DMS114 treated with DMSO at 0.1 percent for 48 hours (cell line): Measurements from ENCODE around the gene AMDHD1.
"Not testable (repeated sequence)": the region's sequence is repeated elsewhere in the genome, so short reads cannot be mapped to it uniquely, and the experiment has no call there.

Source experiments
- DNase-seq: peaks from one replicate; lab custom pipeline; 2025; ENCODE audit not compliant: unreplicated experiment; lab: John Stamatoyannopoulos, UW

AMDHD1 gene

GRCh38 chr12:95962222-95962621 lies 19.1 kb downstream of the AMDHD1 start:
- no peak for DNase-seq

GRCh38 chr12:95963096-95963495 lies 20.0 kb downstream of the AMDHD1 start:
- DNase-seq = peak; percentile 37

GRCh38 chr12:95966287-95966870 lies 23.2 kb downstream of the AMDHD1 start:
- DNase-seq = no peak

GRCh38 chr12:95967301-95967700 lies 24.2 kb downstream of the AMDHD1 start:
- no peak for DNase-seq

GRCh38 chr12:95969116-95969515 lies 26.0 kb downstream of the AMDHD1 start:
- DNase-seq = not testable (repeated sequence)

- DNase-seq = no peak
Observed at GRCh38 chr12:95970905-95971304, 27.8 kb downstream of the AMDHD1 start.

- no peak for DNase-seq
Observed at GRCh38 chr12:95972832-95973456, 29.8 kb downstream of the AMDHD1 start.

GRCh38 chr12:95974358-95974757 lies 31.2 kb downstream of the AMDHD1 start:
- DNase-seq = no peak

- no peak for DNase-seq
Observed at GRCh38 chr12:95975491-95975890, 32.4 kb downstream of the AMDHD1 start.

- DNase-seq = no peak
Observed at GRCh38 chr12:95976416-95976832, 33.3 kb downstream of the AMDHD1 start.

- DNase-seq = no peak
Observed at GRCh38 chr12:95977764-95978305, 34.7 kb downstream of the AMDHD1 start.

- DNase-seq = no peak
Observed at GRCh38 chr12:95978351-95978750, 35.2 kb downstream of the AMDHD1 start.

- no peak for DNase-seq
Observed at GRCh38 chr12:95978774-95979173, 35.6 kb downstream of the AMDHD1 start.

GRCh38 chr12:95980437-95980836 lies 37.3 kb downstream of the AMDHD1 start:
- no peak for DNase-seq

GRCh38 chr12:95982602-95983001 lies 39.5 kb downstream of the AMDHD1 start:
- no peak for DNase-seq

GRCh38 chr12:95984682-95985081 lies 41.6 kb downstream of the AMDHD1 start:
- DNase-seq = no peak

- no peak for DNase-seq
Observed at GRCh38 chr12:95986635-95987570, 43.8 kb downstream of the AMDHD1 start.

- no peak for DNase-seq
Observed at GRCh38 chr12:95988506-95989275, 45.6 kb downstream of the AMDHD1 start.

GRCh38 chr12:95989504-95990123 lies 46.5 kb downstream of the AMDHD1 start:
- no peak for DNase-seq

GRCh38 chr12:95990136-95990535 lies 47.0 kb downstream of the AMDHD1 start:
- no peak for DNase-seq
